Suppressor macrophage treated with lipopolysaccharide for 4 hours (primary cell): Measurements from ENCODE around the gene KLHL29.

Experiments used
- DNase-seq: peaks from one replicate; pipeline ENCODE4 v3.0.0-alpha.2; 2020

Gene KLHL29

DNA sequence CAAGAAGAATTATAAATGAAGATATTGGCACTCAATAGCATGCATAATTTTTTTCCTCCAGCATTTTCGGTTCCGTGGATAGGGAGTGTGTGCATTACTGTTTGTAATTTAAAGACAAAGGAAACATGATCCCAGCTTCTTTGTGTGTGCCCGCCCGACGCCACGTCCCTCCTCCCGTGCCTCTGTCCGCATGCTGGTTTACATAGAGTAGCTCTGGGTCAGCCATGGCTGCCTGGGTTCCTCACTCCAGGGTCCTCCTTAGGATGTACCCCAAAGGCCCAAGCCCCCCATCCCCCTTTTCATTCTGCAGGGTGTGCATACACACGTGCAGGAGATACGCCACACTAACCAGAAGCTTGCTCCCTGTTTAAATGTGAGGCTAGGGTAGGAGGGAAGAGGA is 214.7 kb downstream of the KLHL29 start:
- DNase-seq, result no peak

DNA sequence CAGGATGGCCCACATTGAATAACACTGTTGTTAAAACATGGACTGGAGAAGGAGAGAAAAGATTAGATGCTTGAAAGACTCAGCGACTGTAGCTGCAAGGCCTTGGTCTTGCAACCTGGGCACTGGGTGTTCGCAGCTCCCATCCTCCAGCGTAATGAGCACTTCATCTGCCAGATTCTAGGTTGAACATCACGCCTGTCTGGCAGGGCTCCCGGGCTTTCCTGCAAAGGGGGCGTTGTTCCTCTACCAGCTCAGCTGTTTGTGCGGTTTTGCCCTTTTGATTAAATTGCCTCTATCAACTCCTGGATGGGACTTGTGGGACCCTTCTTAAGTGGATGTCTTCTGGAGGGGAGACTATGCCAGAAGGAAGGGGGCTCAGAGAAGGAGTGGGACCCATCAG is 215.4 kb downstream of the KLHL29 start:
- no peak for DNase-seq

DNA sequence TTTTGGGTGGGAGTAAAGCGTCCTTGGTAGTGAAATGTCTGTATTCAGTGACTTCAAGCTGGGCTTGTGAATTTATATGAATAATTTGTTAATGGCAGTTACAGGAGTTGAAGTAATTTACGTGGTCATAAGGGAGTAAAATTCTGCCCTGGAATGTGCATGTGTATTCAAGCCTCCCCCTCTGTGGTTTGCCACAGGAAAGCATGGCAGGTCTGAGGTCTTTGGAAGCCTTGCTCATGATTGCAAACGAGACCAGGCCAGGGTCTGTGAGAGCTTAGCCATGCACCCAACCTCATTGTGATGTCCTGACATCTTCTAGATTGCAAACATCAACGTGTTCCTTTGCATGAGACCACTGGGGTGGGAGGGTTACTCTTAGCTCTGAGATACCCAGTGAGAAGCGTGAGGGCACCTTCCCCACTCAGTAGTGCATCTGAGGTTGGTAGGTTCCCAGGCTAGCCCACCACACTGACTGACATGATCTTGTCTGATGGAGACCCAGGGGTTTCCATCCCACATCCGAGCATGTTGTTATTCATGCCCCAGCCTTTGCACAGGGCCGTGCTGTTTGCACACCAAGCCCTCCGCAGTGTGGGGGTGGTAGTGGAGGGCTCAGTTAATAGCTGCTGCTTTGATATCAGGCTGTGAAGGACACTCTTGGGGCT is 216.5 kb downstream of the KLHL29 start:
- DNase-seq, result no peak

DNA sequence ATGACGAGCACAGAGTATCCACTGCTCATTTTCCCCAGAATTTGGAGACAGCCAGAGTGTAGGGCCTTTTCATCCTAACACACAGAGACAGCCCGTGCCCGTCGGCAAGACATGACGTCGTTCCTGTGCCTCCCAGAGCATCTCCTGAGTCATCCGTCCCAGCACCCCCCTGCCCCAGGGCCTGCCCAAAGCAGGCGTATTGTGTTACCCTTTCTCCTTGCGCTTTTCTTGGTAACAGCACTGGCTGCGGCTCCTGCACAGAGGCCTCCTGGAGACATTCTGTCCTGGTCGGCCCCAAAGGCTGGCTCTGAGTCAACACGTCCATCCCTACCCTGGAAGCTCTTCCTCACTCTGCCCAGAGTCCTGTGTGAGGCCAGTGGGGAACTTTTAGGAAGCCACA is 217.1 kb downstream of the KLHL29 start:
- no peak for DNase-seq

DNA sequence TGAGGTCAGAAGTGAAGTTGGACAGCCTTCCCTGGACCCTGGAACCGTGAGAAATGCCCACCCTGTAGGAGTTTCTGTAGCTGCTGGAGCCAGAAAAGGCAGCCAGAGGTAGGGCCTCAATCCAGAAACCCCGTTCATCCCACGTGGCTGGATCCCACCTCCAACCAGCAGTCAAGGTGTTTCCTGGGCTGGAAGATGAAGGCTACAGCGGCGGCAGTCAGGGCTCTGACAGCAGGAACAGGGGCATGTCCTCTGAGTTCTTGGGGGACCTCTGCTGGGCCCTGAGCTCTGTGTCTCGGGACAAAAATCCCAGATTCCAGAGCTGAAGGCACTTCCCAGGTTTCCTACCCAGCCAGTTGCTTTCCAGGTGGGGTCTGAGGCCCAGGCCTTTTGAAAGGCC is 218.2 kb downstream of the KLHL29 start:
- DNase-seq, result no peak

DNA sequence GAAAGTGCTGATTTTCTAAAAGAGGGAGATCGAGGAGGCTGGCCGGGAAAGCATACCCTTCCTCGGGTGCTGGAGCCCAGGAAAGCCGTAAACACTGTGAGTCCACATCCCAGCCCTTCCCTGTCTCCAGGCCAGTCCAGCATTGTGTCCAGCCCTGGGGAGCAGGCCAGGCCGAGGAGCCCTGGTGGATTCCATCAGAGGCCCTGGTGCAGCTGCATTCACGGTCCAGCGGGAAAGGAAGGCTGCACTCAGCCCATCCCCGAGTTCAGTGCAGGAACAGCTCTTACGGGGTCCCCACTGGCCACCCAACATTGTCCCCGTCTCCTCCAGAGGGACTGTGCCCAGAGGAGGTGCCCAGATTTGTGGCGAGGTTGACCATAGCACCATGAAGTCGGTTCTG is 218.6 kb downstream of the KLHL29 start:
- no peak for DNase-seq

DNA sequence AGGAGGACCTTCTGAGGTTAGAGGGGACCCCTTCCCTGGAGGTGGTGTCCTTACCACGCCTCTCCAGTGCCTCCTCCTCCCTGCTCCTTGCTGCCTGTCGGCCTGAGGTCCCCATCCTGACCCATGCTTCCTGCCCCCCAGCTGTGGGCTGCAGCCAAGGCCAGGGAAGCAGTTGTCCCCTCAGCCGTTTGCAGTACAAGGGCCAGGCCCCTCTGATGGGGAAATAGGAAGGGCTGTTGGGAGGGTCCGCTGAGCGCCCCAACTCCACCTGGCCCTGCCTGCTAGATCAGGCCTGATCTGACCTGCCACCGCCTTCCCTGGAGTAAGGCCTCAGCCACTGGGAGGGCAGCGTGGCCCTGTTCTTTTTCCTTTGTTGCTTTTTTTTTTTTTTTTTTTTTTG is 219.8 kb downstream of the KLHL29 start:
- DNase-seq, result no peak

DNA sequence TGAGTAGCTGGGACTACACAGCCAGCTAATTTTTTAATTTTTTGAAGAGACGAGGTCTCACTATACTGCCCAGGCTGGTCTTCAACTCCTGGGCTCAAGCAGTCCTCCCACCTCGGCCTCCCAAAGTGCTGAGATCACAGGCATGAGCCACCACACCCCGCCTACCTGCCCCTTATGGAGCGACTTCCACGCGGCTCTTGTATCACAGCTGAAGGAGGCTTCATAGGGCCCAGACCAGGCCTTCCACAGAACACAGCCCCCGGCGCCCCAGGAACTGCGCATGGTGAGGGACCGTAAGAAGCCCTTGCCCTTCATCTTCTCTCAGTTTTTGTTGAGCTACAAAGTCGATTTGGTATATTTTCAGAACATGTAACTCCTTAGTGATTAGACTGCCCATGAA is 220.3 kb downstream of the KLHL29 start:
- DNase-seq, result no peak

DNA sequence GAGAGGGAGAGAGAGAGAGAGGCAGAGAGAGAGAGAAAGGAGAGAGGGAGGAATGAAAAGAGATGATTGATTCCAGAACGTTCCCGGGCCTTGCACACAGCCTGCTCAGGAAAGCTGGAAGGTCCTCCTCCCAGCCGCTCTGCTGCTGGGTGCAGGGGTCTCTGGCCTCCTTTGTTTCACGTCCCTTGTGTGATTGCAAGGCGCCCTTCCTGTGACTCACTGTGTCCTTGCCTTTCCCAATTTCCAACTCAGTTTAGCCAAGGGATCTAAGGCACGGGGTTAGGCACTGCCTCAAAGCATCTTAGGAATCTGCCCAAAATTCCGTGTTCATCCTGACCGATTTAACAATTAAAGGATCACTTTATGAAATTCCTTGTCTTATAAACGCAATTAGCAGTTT is 221.2 kb downstream of the KLHL29 start:
- DNase-seq, result no peak

DNA sequence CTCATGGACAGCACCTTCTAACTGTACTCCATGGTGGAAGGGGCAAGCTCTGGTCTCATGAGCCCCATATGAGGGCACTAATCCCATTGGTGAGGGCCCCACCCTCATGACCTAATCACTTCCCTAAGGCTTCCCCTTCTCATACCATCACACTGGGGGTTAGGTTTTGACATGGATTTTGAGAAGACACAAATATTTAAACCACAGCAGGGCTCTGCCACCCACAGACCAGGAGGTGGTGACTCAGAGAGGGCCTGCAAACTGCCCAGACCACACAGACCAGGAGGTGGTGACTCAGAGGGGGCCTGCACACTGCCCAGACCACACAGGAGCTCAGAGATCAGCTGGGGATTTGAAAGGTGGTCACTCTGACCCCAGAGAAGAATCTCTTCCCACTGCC is 222.0 kb downstream of the KLHL29 start:
- peak; percentile 20 for DNase-seq

DNA sequence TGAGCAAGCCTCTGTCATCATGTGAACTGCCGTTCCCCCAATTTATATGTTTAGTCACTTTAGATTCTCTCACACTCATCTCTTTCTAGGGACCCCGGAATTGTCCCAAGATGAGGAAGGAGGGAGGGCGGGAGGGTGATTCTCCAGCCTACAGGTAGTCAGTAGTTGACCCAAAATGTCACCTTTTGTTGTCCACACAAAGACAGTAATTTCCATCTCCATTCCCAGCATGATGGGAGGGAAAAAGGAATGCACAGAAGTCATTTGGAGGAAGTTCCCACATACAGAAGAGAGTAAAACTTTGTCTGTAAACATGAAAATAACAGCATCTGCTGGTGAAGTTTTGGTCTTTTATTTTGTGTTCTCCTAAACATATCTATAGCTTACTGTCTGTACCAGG is 222.9 kb downstream of the KLHL29 start:
- DNase-seq, result no peak

DNA sequence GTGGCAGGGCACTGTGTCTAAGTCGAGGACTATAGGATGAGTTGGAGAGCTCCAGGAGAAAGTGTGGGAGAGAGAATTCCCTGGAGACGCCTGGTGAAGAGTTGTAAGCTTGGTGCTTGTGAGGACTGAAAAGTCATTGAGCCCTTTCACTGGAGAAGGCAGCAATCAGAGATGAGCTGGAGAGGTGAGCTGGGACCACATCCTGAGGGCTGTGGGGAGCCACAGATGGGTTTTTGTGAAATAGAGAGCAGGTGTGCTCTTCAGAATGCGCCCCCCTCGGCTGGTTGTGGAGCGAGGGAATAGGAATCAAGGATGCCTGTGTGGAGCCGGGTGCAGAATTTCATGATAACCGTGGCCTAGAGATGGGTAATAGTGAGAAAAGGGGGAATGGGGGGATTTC is 224.3 kb downstream of the KLHL29 start:
- no peak for DNase-seq

DNA sequence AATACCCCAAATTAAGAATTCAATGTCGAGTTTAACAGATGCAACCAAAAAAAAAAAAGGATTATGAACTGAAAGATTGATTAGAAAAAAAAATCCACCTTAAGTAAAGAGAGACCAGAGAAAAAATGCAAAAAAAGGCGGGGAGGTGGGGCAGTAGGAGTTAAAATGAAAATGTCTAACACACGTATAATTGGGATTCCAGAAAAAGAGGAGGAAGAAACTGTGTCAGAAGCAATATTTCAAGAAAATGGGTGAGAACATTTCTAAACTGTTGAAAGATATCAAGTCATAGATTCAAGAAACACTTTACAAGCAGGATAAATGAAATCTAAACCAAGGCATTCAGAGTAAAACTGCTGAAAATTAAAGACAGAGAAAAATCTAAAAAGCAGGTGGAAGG is 226.9 kb downstream of the KLHL29 start:
- DNase-seq, result no peak

DNA sequence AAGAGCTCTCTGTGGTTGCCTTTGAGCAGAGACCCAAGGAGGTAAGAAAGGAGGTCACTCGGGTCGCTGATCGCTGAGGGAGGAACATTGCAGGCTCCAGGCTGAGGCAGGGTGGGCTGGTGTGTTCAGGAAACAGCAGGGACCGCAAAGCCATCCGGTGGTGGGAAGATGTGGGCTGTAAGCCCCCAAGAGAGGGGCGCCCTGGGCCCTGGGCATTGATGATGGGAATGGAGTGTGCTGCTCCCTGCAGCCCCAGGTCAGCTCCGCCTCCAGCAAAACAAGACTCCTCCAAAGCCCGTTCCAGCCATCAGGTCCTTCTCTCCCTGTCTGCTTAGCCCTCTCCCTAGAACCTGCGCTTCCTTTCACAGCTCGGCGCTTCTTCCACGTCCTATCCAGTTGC is 229.7 kb downstream of the KLHL29 start:
- DNase-seq, result no peak

DNA sequence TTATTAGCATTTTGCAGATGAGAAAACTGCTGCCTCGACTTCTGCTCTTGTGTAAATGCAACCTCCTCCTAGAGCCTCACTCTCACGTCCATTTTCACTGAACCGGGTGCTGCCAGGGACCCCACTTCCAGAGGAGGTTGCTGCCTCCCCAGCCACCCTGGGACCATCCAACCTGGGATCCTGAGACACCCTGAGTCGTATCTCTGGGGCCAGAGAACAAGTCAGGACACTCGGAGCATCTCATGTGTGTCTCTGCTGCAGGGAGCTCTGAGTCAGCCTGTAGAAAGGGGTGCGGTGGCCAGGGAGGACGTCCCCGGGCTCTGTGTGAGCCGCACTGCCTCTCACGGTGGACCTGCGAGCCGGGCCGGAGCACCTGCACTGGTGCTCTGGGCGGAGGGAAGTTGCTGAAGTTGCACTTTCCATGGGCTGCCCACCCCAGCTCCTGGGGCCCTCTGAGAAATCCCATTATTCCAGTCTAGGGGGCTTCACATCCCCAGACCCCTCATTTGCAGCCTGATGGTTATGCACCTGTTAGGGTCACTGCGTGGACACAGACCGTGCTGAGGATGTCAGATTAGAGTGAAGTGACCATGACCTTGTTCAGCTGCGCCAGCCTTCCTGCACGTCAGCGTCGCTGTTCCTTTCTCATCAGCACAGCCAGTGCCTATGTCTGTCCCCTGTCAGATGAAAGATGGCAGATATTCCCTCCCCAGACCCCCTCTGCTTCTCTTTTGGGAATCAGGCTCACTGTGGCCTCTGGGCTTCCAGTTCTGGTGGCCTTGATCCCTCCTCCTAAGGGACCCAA is 230.4 kb downstream of the KLHL29 start:
- DNase-seq, result no peak

DNA sequence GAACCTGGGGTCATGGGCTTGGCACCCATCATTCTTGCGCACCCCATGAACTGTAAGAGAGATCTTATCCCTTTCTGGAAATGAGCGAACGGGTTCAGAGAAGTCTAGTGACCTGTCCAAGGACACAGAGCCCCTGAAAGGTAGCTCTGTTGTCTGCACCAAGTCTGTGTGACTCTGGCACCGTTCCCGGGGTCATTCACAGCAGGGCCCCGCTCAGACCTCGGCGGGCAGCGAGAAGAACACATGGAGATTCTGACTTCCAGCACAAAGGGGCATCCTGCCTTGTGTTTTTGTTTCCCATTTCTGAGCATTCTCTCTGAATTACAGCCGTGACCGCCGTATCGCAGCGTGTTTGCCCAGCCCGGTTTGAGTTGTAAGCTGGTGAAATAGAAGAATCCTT is 231.7 kb downstream of the KLHL29 start:
- no peak for DNase-seq

DNA sequence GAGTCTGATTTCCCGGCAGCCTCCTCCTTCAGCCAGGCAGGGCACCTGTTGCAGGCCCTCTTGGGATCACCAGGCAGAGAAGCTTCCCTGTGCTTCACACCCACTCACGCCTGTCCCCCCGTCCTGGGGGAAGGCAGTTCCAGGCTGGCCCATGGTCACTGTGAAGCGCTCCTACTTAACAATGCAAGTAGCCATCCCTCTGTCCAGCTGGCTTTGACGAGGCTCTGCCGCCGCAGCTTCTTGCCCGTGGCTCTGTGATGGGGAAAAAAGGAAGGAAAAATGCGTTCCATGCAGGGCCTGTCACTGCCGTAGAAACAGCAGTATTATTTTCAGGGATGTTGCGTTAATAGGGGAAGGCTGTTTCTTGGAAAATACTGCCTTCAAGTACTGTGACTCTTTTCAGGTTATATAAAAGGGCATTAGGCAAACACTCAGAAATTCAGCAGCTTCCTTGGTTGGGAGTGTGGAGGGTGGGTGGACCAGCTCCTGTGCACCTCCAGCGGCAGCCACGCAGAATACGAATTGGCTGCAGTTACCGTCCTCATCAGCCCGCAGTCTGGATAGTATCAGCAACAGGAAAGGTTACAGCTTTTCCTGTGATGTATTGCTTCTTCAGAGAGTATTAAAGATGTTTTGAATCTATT is 232.3 kb downstream of the KLHL29 start:
- no peak for DNase-seq

DNA sequence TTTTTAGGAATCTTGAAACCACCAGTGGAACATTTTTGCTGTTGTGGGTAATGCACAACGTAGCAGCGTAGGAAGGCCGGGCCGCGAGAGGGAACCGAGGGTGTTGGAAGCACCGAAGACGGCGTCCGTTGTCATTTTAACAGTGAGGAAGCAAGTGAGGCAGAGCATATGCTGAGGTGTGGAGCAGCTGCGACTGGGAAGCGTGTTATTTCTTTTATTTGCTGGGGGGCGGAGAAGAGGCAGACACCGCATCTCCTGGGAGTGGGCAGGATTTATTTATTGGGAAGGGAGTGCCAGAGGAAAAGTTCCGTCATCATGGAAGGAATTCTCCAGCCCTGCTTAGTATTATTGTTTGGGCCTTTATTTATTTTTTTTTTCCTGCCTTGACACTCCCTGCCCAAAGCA is 232.8 kb downstream of the KLHL29 start:
- no peak for DNase-seq

DNA sequence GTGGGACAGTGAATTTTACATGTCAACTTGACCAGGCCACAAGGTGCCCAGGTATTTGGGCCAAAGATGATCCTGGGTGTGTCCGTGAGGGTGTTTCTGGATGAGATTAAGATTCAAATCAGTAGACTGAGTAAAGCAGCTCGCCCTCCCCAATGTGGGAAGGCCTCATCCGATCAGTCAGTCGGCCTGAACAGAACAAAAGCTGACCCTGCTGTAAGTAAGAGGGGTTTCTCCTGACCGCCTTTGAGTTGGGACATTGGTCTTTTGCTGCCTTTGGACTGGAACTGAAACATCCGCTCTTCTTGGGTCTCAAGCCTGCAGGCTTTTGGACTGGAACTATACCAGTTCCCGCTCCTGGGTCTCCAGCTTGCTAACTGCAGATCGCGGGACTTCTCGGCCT is 233.3 kb downstream of the KLHL29 start:
- DNase-seq, result no peak

DNA sequence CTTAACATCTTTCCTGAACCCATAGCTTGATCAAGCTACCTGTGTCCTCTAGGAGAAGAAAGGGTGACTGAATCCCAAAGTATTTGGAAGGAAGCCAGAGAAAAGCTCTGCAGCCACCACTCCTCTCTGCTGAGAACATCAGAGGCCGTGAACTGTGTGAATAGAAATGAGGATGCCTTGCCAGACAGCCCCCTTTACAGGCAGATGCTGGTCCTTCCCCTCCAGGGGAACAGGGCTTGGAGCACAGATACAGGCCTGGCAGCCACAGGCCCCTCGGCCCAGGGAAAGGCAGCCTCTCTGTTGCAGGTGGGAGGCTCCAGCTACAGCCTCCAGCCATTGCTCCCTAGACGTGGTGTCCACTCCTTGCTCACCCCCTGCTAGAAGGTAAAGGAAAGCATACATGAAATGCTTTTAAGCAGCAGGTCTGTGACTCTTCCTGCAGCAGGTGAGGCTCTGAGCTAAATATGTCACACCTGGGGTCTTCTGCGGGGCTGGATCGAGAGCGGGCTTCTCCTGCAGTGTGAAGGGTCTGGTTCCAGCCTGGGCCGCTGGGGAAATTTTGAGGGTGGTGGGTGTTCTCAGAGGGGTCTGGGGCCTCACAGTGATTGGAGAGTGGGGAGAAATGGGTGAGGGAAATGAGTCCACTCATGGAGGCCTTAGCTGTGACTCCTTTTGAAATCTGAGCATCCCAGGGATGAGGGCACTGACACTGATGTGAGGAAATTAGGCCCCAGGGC is 234.0 kb downstream of the KLHL29 start:
- no peak for DNase-seq

DNA sequence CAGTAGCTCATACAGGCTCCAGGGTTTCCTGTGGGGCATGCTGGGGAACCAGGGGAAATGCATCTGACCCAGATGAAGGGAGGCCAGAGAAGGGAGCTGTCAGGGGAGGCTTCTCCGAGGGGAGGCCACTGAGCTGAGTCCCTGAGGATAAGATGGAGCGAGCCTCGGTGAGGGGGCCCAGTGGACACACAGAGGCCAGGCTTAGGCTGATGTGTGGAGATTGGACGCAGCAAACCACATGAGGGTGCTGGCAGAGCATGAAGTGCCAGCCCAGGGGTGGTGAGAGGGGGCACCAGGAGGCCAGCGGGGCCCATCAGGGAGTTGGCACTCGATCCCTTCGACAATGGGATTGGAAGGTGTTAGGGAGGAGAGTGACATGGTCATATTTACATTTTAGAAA is 235.0 kb downstream of the KLHL29 start:
- DNase-seq, result no peak

DNA sequence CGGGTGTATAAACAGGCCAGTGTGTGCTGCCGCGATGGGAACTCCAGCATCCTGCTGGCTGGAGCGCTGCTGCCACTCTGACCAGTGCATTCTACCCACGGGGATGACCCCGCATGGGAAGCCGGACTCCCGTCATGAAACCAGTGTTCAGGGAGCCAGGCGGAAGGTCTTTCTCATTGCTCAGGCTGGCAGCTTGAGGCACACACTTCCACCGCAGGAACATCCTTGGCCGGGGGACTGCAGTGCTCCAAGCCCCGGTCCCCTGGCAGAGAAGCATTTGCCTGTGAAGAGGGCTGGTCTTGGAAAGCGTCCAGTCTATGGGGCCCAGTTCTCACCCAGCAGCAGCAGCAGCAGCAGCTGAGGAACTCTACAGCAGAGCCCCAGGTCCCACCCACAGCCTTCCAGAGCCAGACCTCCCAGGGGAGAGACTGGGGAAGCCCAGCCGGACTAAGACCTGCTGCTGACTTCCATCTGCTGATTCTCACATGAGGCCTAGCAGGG is 235.9 kb downstream of the KLHL29 start:
- no peak for DNase-seq

DNA sequence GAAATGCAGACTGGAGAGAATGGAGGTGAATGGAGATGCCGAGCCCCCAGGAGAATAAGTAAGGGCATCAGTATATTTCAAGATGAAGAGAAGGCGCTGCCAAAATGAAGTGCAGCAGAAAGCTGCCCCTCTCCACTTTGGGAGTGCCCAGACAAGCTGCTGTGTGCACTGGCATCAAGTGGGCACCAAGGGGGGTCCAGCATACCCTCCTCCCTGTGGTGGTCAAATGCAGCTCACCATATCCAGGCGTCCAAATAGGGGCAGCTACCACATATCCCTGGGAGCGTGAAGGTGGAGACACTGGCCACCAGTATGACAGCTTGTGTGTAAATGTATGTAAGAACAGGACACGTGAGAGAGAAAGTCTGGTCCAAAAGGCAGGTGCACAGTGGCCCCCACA is 236.6 kb downstream of the KLHL29 start:
- no peak for DNase-seq
